HG02623 (cell line): ENCODE results near the gene THRB.
"Not testable (repeated sequence)": the region's sequence is repeated elsewhere in the genome, so short reads cannot be mapped to it uniquely, and the experiment has no call there.

ENCODE experiments used
- ATAC-seq: cut with Tn5 transposase; IDR thresholded peaks from one replicate; pipeline ENCODE4 v1.9.1; 2021; ENCODE audit warnings: moderate library complexity; ENCODE audit not compliant: unreplicated experiment

THRB gene

GRCh38 chr3:24128199-24129005, 366.2 kb downstream of the THRB start:
- no peak for ATAC-seq

GRCh38 chr3:24123596-24123995, 371.1 kb downstream of the THRB start:
- ATAC-seq: no peak

- ATAC-seq: no peak
Observed at GRCh38 chr3:24120434-24120833, 374.2 kb downstream of the THRB start.

- ATAC-seq: no peak
Observed at GRCh38 chr3:24119321-24119751, 375.3 kb downstream of the THRB start.

GRCh38 chr3:24117508-24117907, 377.1 kb downstream of the THRB start:
- no peak for ATAC-seq

GRCh38 chr3:24111711-24112110, 382.9 kb downstream of the THRB start:
- ATAC-seq: no peak

GRCh38 chr3:24110051-24110450, 384.6 kb downstream of the THRB start:
- no peak for ATAC-seq

- no peak for ATAC-seq
Observed at GRCh38 chr3:24101676-24102168, 392.9 kb downstream of the THRB start.

GRCh38 chr3:24100696-24101402, 393.8 kb downstream of the THRB start:
- no peak for ATAC-seq

- no peak for ATAC-seq
Observed at GRCh38 chr3:24096695-24097290, 397.9 kb downstream of the THRB start.

- no peak for ATAC-seq
Observed at GRCh38 chr3:24096271-24096670, 398.4 kb downstream of the THRB start.

GRCh38 chr3:24094818-24095217, 399.8 kb downstream of the THRB start:
- not testable (repeated sequence) for ATAC-seq

- peak; percentile 87 for ATAC-seq
Observed at GRCh38 chr3:24088782-24089181, 405.9 kb downstream of the THRB start.

GRCh38 chr3:24087469-24087868, 407.2 kb downstream of the THRB start:
- no peak for ATAC-seq

GRCh38 chr3:24086617-24087404, 407.8 kb downstream of the THRB start:
- ATAC-seq: no peak

GRCh38 chr3:24086206-24086605, 408.4 kb downstream of the THRB start:
- ATAC-seq: no peak

- no peak for ATAC-seq
Observed at GRCh38 chr3:24072193-24072592, 422.5 kb downstream of the THRB start.

- ATAC-seq: no peak
Observed at GRCh38 chr3:24069045-24069444, 425.6 kb downstream of the THRB start.

- no peak for ATAC-seq
Observed at GRCh38 chr3:24067483-24067882, 427.2 kb downstream of the THRB start.
